ENCODE results near the gene SLC38A4. TPM values are rescaled to one million over a fixed set of nuclear protein-coding genes. Genes with fewer than 3 reads are reported as not detected.

SLC38A4 gene
- total RNA-seq, 3 donors from 2014 or later (not counting 1 experiment from before 2014, with no cell fraction given): not detected

DNA sequence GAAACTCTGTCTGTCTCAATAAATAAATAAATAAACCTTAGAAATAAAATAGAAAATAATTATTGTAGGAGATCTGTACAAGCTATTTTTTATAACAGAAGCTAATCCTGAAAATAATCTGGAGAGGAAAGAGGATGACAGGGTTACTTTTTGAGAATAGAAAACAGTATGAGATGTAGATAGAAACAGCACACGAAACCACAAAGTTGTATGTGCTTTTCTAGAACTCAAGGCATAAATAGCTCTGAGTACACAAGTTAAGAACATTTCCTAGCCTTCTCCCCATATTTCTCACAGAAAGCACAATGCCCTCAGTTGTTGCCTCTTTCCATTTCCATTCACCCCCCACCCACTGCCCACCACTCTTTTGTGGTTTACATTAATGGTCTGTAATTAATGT lies 35.7 kb downstream of the SLC38A4 start:
- no peaks in the 10 kb centered on the region for H3K36me3 Mint-ChIP-seq
- WGBS (ENCODE audit: insufficient coverage): 90% methylated on average over 1 of the region's 1 CpG
- intact Hi-C loops (cut with micrococcal nuclease): no loop called here
- no peak overlapping the region for H3K27ac Mint-ChIP-seq
- Histone ChIP-seq H3K4me3 (ENCODE audit: low read length) (no peak overlapping the region), H3K4me1 (ENCODE audit: control insufficient read depth, insufficient read depth, low read length) (no peaks in the 10 kb centered on the region), H3K9me3 (ENCODE audit: control insufficient read depth, insufficient read depth, low read length) (no peaks in the 10 kb centered on the region), H3K27me3 (ENCODE audit: control insufficient read depth, insufficient read depth, low read length) (no peaks in the 10 kb centered on the region), H3K36me3 (ENCODE audit: control insufficient read depth, insufficient read depth, low read length) (no peaks in the 10 kb centered on the region), H3K27ac (ENCODE audit: low read length) (no peak overlapping the region)
- H3K27me3 Mint-ChIP-seq (ENCODE audit: low read depth in 2 of 2): peaks cover 14 to 15% of the 10 kb centered on the region in 2 donors
- no peaks in the 10 kb centered on the region for H3K9me3 Mint-ChIP-seq
- TF ChIP-seq CTCF (IDR thresholded peaks at IDR 0.05): no peak
- no peak overlapping the region for H3K4me3 Mint-ChIP-seq
- ATAC-seq: no peak
- no peaks in the 10 kb centered on the region for H3K4me1 Mint-ChIP-seq
- no peak for DNase-seq

GRCh38 chr12:46788072-46788887 lies 37.5 kb downstream of the SLC38A4 start:
- Mint-ChIP-seq H3K4me3 (no peak overlapping the region), H3K27me3 (ENCODE audit: low read depth in 2 of 2) (peaks cover 14 to 18% of the 10 kb centered on the region in 2 donors), H3K9me3 (no peaks in the 10 kb centered on the region), H3K27ac (no peak overlapping the region), H3K4me1 (no peaks in the 10 kb centered on the region), H3K36me3 (no peaks in the 10 kb centered on the region)
- WGBS (ENCODE audit: insufficient coverage): 83% methylated on average over 4 of the region's 5 CpGs
- Histone ChIP-seq H3K27ac (ENCODE audit: low read length) (no peak overlapping the region), H3K9me3 (ENCODE audit: control insufficient read depth, insufficient read depth, low read length) (no peaks in the 10 kb centered on the region), H3K4me1 (ENCODE audit: control insufficient read depth, insufficient read depth, low read length) (no peaks in the 10 kb centered on the region), H3K4me3 (ENCODE audit: low read length) (no peak overlapping the region), H3K36me3 (ENCODE audit: control insufficient read depth, insufficient read depth, low read length) (no peaks in the 10 kb centered on the region), H3K27me3 (ENCODE audit: control insufficient read depth, insufficient read depth, low read length) (no peaks in the 10 kb centered on the region)
- TF ChIP-seq CTCF (IDR thresholded peaks at IDR 0.05): no peak
- DNase-seq: no peak
- intact Hi-C loops (cut with micrococcal nuclease): no loop called here
- no peak for ATAC-seq

DNA sequence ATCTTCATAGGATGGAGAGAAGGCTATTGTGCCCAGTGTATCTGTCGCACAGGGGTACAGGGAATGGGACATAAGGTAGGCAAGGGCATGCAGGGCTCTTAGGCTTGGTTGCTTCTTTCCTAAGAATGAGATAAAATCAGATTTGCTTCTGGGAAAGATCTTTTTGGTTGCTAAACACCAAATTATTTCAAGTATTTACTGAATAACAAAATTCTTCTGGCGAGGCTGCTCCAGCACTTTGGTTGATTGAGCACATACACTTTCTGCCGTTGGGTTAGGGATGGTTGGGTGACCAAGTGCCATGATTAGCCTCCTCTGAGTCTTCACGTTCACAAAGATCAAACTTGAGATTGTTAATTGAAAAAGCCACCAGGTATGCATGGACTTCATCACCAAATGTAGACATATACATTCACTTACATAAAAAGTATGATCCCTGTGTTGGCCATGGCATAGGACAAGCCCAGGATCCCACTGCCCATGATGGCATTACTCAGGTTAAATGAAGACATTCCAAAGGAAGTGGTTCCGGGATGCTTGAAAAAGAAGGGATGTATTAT lies 38.2 kb downstream of the SLC38A4 start:
- DNase-seq: no peak
- Mint-ChIP-seq H3K4me3 (no peak overlapping the region), H3K27me3 (ENCODE audit: low read depth in 2 of 2) (peaks cover 12 to 16% of the 10 kb centered on the region in 2 donors), H3K9me3 (no peaks in the 10 kb centered on the region), H3K27ac (no peak overlapping the region), H3K4me1 (no peaks in the 10 kb centered on the region), H3K36me3 (no peaks in the 10 kb centered on the region)
- Histone ChIP-seq H3K4me1 (ENCODE audit: control insufficient read depth, insufficient read depth, low read length) (no peaks in the 10 kb centered on the region), H3K4me3 (ENCODE audit: low read length) (no peak overlapping the region), H3K27me3 (ENCODE audit: control insufficient read depth, insufficient read depth, low read length) (no peaks in the 10 kb centered on the region), H3K27ac (ENCODE audit: low read length) (no peak overlapping the region), H3K36me3 (ENCODE audit: control insufficient read depth, insufficient read depth, low read length) (no peaks in the 10 kb centered on the region), H3K9me3 (ENCODE audit: control insufficient read depth, insufficient read depth, low read length) (no peaks in the 10 kb centered on the region)
- 95% methylated on average over 5 of the region's 5 CpGs for WGBS (ENCODE audit: insufficient coverage)
- TF ChIP-seq CTCF (IDR thresholded peaks at IDR 0.05): no peak
- no peak for ATAC-seq
- intact Hi-C loops (cut with micrococcal nuclease): no loop called here
